HAP-1 (cell line): ENCODE data around the gene GRM8.

Source experiments
- DNase-seq, 2 experiments: peaks; one replicate each; pipeline ENCODE4 v3.0.0-alpha.2; 2016 to 2020; ENCODE audit warnings: low spot score in 2 of 2
- H3K27me3 ChIP-seq: fragments of 250-450 bp; sonication (Bioruptor Pico); 2 replicates; pipeline ENCODE4 v1.5.1; 2020; ENCODE audit warnings: low read depth, mild to moderate bottlenecking, moderate library complexity
- H3K36me3 ChIP-seq: fragments of 250-450 bp; sonication (Bioruptor Pico); replicated peaks from 2 replicates; pipeline ENCODE4 v1.5.1; 2020; ENCODE audit warnings: mild to moderate bottlenecking
- H3K4me1 ChIP-seq: fragments of 250-450 bp; sonication (Bioruptor Pico); 2 replicates; pipeline ENCODE4 v1.5.1; 2020; ENCODE audit warnings: mild to moderate bottlenecking
- H3K4me3 ChIP-seq: fragments of 250-450 bp; sonication (Bioruptor Pico); 2 replicates; pipeline ENCODE4 v1.5.1; 2020; ENCODE audit warnings: mild to moderate bottlenecking, moderate library complexity
- H3K9me3 ChIP-seq: fragments of 250-450 bp; sonication (Bioruptor Pico); 2 replicates; pipeline ENCODE4 v1.5.1; 2020; ENCODE audit warnings: mild to moderate bottlenecking, moderate library complexity
- in situ Hi-C: fragments of 300-500 bp; cut with MboI; formaldehyde crosslinking; loops from 3 replicates; pipeline ENCODE4 v1.14.3; 2020; ENCODE audit warnings: low sequenced_read_pairs, inconsistent platforms, mixed read lengths

The GRM8 gene

GRCh38 chr7:126818393-126819196 is 434.1 kb downstream of the GRM8 start:
- Histone ChIP-seq H3K9me3 (no peaks in the 10 kb centered on the region), H3K27me3 (peaks cover 7% of the 10 kb centered on the region; the same call in 1 of the 2 replicates), H3K4me3 (no peak overlapping the region), H3K4me1 (no peaks in the 10 kb centered on the region), H3K36me3 (no peaks in the 10 kb centered on the region)
- in situ Hi-C loops, result loop anchor here (25.0 kb wide), 2 partner anchors 444 to 644 kb away; partner anchors contain the start of gene GRM8
- DNase-seq, result no peak

- Histone ChIP-seq H3K9me3 (no peaks in the 10 kb centered on the region), H3K4me1 (no peaks in the 10 kb centered on the region), H3K4me3 (no peak overlapping the region), H3K27me3 (no peaks in the 10 kb centered on the region; the same call in 1 of the 2 replicates), H3K36me3 (no peaks in the 10 kb centered on the region)
- in situ Hi-C loops, result loop anchor here (25.0 kb wide), 2 partner anchors 453 to 653 kb away; partner anchors contain the start of gene GRM8
- DNase-seq, result no peak
Observed at GRCh38 chr7:126809188-126809587, 443.6 kb downstream of the GRM8 start.

- H3K4me1 ChIP-seq, result no peaks in the 10 kb centered on the region
- in situ Hi-C loops, result loop anchor here (25.0 kb wide), 2 partner anchors 456 to 656 kb away; partner anchors contain the start of gene GRM8
- no peaks in the 10 kb centered on the region for H3K9me3 ChIP-seq
- no peaks in the 10 kb centered on the region for H3K36me3 ChIP-seq
- no peak overlapping the region for H3K4me3 ChIP-seq
- H3K27me3 ChIP-seq, result no peaks in the 10 kb centered on the region; the same call in 1 of the 2 replicates
- no peak for DNase-seq
Observed at GRCh38 chr7:126806614-126807013, 446.1 kb downstream of the GRM8 start.

GRCh38 chr7:126805351-126805750 is 447.4 kb downstream of the GRM8 start:
- in situ Hi-C loops, result loop anchor here (25.0 kb wide), 2 partner anchors 457 to 657 kb away; partner anchors contain the start of gene GRM8
- Histone ChIP-seq H3K4me3 (no peak overlapping the region), H3K27me3 (no peaks in the 10 kb centered on the region; the same call in 1 of the 2 replicates), H3K4me1 (no peaks in the 10 kb centered on the region), H3K36me3 (no peaks in the 10 kb centered on the region), H3K9me3 (no peaks in the 10 kb centered on the region)
- no peak for DNase-seq

- in situ Hi-C loops, result loop anchor here (25.0 kb wide), 2 partner anchors 458 to 658 kb away; partner anchors contain the start of gene GRM8
- H3K4me1 ChIP-seq, result no peaks in the 10 kb centered on the region
- no peaks in the 10 kb centered on the region; the same call in 1 of the 2 replicates for H3K27me3 ChIP-seq
Observed at GRCh38 chr7:126804604-126805003, 448.1 kb downstream of the GRM8 start.

GRCh38 chr7:126803990-126804389 is 448.8 kb downstream of the GRM8 start:
- no peaks in the 10 kb centered on the region for H3K4me1 ChIP-seq
- H3K27me3 ChIP-seq, result no peaks in the 10 kb centered on the region; the same call in 1 of the 2 replicates
- H3K9me3 ChIP-seq, result no peaks in the 10 kb centered on the region
- in situ Hi-C loops, result loop anchor here (25.0 kb wide), 2 partner anchors 458 to 658 kb away; partner anchors contain the start of gene GRM8
- no peaks in the 10 kb centered on the region for H3K36me3 ChIP-seq
- DNase-seq, result no peak
- H3K4me3 ChIP-seq, result no peak overlapping the region

More at GRCh38 chr7:126804604-126805003, 448.1 kb downstream of the GRM8 start:
- Histone ChIP-seq H3K9me3 (no peaks in the 10 kb centered on the region), H3K4me3 (no peak overlapping the region), H3K36me3 (no peaks in the 10 kb centered on the region)
- no peak for DNase-seq

- H3K9me3 ChIP-seq, result no peaks in the 10 kb centered on the region
- H3K36me3 ChIP-seq, result no peaks in the 10 kb centered on the region
- H3K27me3 ChIP-seq, result no peaks in the 10 kb centered on the region; the same call in 1 of the 2 replicates
- in situ Hi-C loops, result loop anchor here (25.0 kb wide), 2 partner anchors 459 to 659 kb away; partner anchors contain the start of gene GRM8
- H3K4me1 ChIP-seq, result no peaks in the 10 kb centered on the region
- peak; percentile 67 to 74 for DNase-seq
- no peak overlapping the region for H3K4me3 ChIP-seq
Observed at GRCh38 chr7:126803060-126803665, 449.6 kb downstream of the GRM8 start.

- H3K9me3 ChIP-seq, result no peaks in the 10 kb centered on the region
- no peak overlapping the region for H3K4me3 ChIP-seq
- no peaks in the 10 kb centered on the region; the same call in 1 of the 2 replicates for H3K27me3 ChIP-seq
- in situ Hi-C loops, result loop anchor here (25.0 kb wide), 2 partner anchors 461 to 661 kb away; partner anchors contain the start of gene GRM8
- DNase-seq, result no peak
- H3K36me3 ChIP-seq, result no peaks in the 10 kb centered on the region
- no peaks in the 10 kb centered on the region for H3K4me1 ChIP-seq
Observed at GRCh38 chr7:126801733-126802132, 451.0 kb downstream of the GRM8 start.

GRCh38 chr7:126799541-126799940 is 453.2 kb downstream of the GRM8 start:
- H3K9me3 ChIP-seq, result no peaks in the 10 kb centered on the region
- no peaks in the 10 kb centered on the region; the same call in 1 of the 2 replicates for H3K27me3 ChIP-seq
- no peak overlapping the region for H3K4me3 ChIP-seq
- H3K4me1 ChIP-seq, result no peaks in the 10 kb centered on the region
- no peak for DNase-seq
- in situ Hi-C loops, result no loop called here
- H3K36me3 ChIP-seq, result no peaks in the 10 kb centered on the region

GRCh38 chr7:126792521-126792920 is 460.2 kb downstream of the GRM8 start:
- Histone ChIP-seq H3K36me3 (no peaks in the 10 kb centered on the region), H3K4me1 (no peaks in the 10 kb centered on the region), H3K9me3 (no peaks in the 10 kb centered on the region), H3K4me3 (no peak overlapping the region), H3K27me3 (no peaks in the 10 kb centered on the region)
- DNase-seq, result no peak
- in situ Hi-C loops, result no loop called here

- no peaks in the 10 kb centered on the region for H3K27me3 ChIP-seq
- DNase-seq, result no peak
- no peaks in the 10 kb centered on the region for H3K4me1 ChIP-seq
- in situ Hi-C loops, result no loop called here
- no peaks in the 10 kb centered on the region for H3K9me3 ChIP-seq
- no peak overlapping the region for H3K4me3 ChIP-seq
- H3K36me3 ChIP-seq, result no peaks in the 10 kb centered on the region
Observed at GRCh38 chr7:126791306-126791705, 461.4 kb downstream of the GRM8 start.

GRCh38 chr7:126790763-126791162 is 462.0 kb downstream of the GRM8 start:
- H3K27me3 ChIP-seq, result no peaks in the 10 kb centered on the region
- no peak overlapping the region for H3K4me3 ChIP-seq
- no peaks in the 10 kb centered on the region for H3K36me3 ChIP-seq
- no peaks in the 10 kb centered on the region for H3K9me3 ChIP-seq
- H3K4me1 ChIP-seq, result no peaks in the 10 kb centered on the region
- in situ Hi-C loops, result no loop called here
- no peak for DNase-seq

- Histone ChIP-seq H3K4me1 (no peaks in the 10 kb centered on the region), H3K4me3 (no peak overlapping the region), H3K9me3 (no peaks in the 10 kb centered on the region), H3K36me3 (no peaks in the 10 kb centered on the region), H3K27me3 (no peaks in the 10 kb centered on the region)
- DNase-seq, result no peak
- in situ Hi-C loops, result no loop called here
Observed at GRCh38 chr7:126783613-126784012, 469.1 kb downstream of the GRM8 start.

GRCh38 chr7:126780993-126781392 is 471.7 kb downstream of the GRM8 start:
- Histone ChIP-seq H3K4me3 (no peak overlapping the region), H3K27me3 (no peaks in the 10 kb centered on the region), H3K4me1 (no peaks in the 10 kb centered on the region), H3K36me3 (no peaks in the 10 kb centered on the region), H3K9me3 (no peaks in the 10 kb centered on the region)
- no peak for DNase-seq
- in situ Hi-C loops, result no loop called here
